HG03342 (cell line): ENCODE measurements around the gene GOLT1A.

Experiments used
- ATAC-seq: cut with Tn5 transposase; IDR thresholded peaks from one replicate; pipeline ENCODE4 v1.9.1; 2021; ENCODE audit warnings: mild to moderate bottlenecking, moderate library complexity; ENCODE audit not compliant: unreplicated experiment

The GOLT1A gene

GRCh38 chr1:204221271-204221670 is 7.5 kb upstream of the GOLT1A start:
- no peak for ATAC-seq

- no peak for ATAC-seq
Observed at GRCh38 chr1:204219971-204220616, 6.3 kb upstream of the GOLT1A start.

- no peak for ATAC-seq
Observed at GRCh38 chr1:204218552-204218951, 4.8 kb upstream of the GOLT1A start.

- no peak for ATAC-seq
Observed at GRCh38 chr1:204217648-204218000, 3.8 kb upstream of the GOLT1A start.

- ATAC-seq, result no peak
Observed at GRCh38 chr1:204216880-204217647, 3.3 kb upstream of the GOLT1A start.

GRCh38 chr1:204216236-204216635 is 2.4 kb upstream of the GOLT1A start:
- ATAC-seq, result no peak

- ATAC-seq, result no peak
Observed at GRCh38 chr1:204212715-204213114, 1.1 kb downstream of the GOLT1A start.

- no peak for ATAC-seq
Observed at GRCh38 chr1:204211046-204211445, 2.7 kb downstream of the GOLT1A start.

GRCh38 chr1:204207136-204207616 is 6.6 kb downstream of the GOLT1A start:
- ATAC-seq, result no peak

- no peak for ATAC-seq
Observed at GRCh38 chr1:204206121-204206520, 7.7 kb downstream of the GOLT1A start.

GRCh38 chr1:204205486-204205885 is 8.3 kb downstream of the GOLT1A start:
- no peak for ATAC-seq

GRCh38 chr1:204204944-204205343 is 8.8 kb downstream of the GOLT1A start:
- ATAC-seq, result no peak

GRCh38 chr1:204203206-204203767 is 10.5 kb downstream of the GOLT1A start:
- no peak for ATAC-seq

- no peak for ATAC-seq
Observed at GRCh38 chr1:204202481-204202880, 11.3 kb downstream of the GOLT1A start.

- ATAC-seq, result no peak
Observed at GRCh38 chr1:204201348-204202040, 12.3 kb downstream of the GOLT1A start.

GRCh38 chr1:204199579-204199978 is 14.2 kb downstream of the GOLT1A start:
- ATAC-seq, result no peak

- no peak for ATAC-seq
Observed at GRCh38 chr1:204198348-204199340, 15.1 kb downstream of the GOLT1A start.

- ATAC-seq, result no peak
Observed at GRCh38 chr1:204197068-204197467, 16.7 kb downstream of the GOLT1A start.

- ATAC-seq, result no peak
Observed at GRCh38 chr1:204196068-204196795, 17.6 kb downstream of the GOLT1A start, which contains the start of gene KISS1. Gene KISS1 (minus strand): TSS chr1:204196491. CDS start chr1:204192876, 3,615 bp downstream.

- ATAC-seq, result no peak
Observed at GRCh38 chr1:204194771-204195170, 19.0 kb downstream of the GOLT1A start.
